ENCODE measurements around the gene LYSET.

The LYSET gene

DNA sequence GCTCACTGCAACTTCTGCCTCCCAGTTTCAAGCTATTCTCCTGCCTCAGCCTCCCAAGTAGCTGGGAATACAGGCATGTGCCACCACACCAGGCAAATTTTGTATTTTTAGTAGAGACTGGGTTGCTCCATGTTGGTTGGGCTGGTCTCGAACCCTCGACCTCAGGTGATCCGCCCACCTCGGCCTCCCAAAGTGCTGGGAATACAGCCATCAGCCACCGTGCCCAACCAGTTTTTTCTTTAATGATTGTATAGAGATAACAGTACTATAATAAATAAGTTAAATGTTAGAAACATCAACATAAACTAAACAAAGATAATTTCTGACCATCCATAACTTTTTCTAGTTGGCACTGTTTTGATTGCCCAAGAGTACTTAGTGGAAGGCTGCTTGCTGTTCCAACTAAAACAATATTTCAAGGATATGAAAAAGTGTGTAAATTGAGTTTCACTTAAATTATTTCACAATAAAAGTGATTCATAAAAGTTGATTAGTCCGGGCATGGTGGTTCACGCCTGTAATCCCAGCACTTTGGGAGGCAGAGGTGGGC is 16.1 kb downstream of the LYSET start:
- Histone ChIP-seq H3K18ac (ENCODE audit: low read length) (no peak overlapping the region), H3K27me3 (ENCODE audit: control insufficient read depth in 3 of 3, insufficient read depth in 3 of 3, low read depth in 1 of 3, low read length in 3 of 3) (no peaks in the 10 kb centered on the region), H3K4me3 (ENCODE audit: low read length in 2 of 2) (no peak overlapping the region), H2BK5ac (ENCODE audit: low read length) (no peak overlapping the region), H4K91ac (ENCODE audit: low read depth, low read length, poor library complexity) (no peak overlapping the region), H3K36me3 (replicated peaks in 1 of 2; ENCODE audit: control insufficient read depth in 2 of 2, insufficient read depth in 2 of 2, low read length in 2 of 2) (peaks cover 0 to 22% of the 10 kb centered on the region in 2 donors), H3K27ac (replicated peaks; ENCODE audit: low read length) (no peak overlapping the region), H3K9ac (ENCODE audit: low read depth, low read length, poor library complexity) (no peak overlapping the region), H3K4me2 (ENCODE audit: insufficient read depth, low read length, poor library complexity, severe bottlenecking) (no peak overlapping the region), H2BK15ac (ENCODE audit: low read length) (no peak overlapping the region), H3K23ac (ENCODE audit: low read depth, low read length, poor library complexity) (no peak overlapping the region), H3K14ac (ENCODE audit: low read length) (no peak overlapping the region), H3K79me1 (ENCODE audit: low read depth, low read length) (peaks cover 2% of the 10 kb centered on the region), H3K4me1 (ENCODE audit: control insufficient read depth in 2 of 2, insufficient read depth in 1 of 2, low read depth in 1 of 2, low read length in 2 of 2) (peaks cover 0 to 1% of the 10 kb centered on the region in 2 donors), H2BK120ac (ENCODE audit: low read depth, low read length) (no peak overlapping the region), H4K8ac (ENCODE audit: low read depth, low read length) (no peak overlapping the region), H3K9me3 (replicated peaks in 1 of 2; ENCODE audit: control insufficient read depth in 2 of 2, insufficient read depth in 1 of 2, low read depth in 1 of 2, low read length in 2 of 2) (no peaks in the 10 kb centered on the region), H2BK12ac (ENCODE audit: low read length) (no peak overlapping the region), H2AFZ (ENCODE audit: low read length) (no peak overlapping the region), H2AK5ac (ENCODE audit: low read depth, low read length) (no peak overlapping the region), H3K4ac (ENCODE audit: low read length) (no peak overlapping the region)
- no CpG with 5 or more reads among the region's 7 CpGs for WGBS, 2 donors (ENCODE audit: extremely low coverage in 2 of 2, insufficient read length in 2 of 2, insufficient replicate concordance in 1 of 2)
- DNase-seq (ENCODE audit: low spot score), result no peak

GRCh38 chr14:93206793-93207467 is 21.8 kb downstream of the LYSET start, which contains the start of the genes GON7 and UBR7:
TSS of gene GON7 (minus strand) at chr14:93207065. CDS start at chr14:93207037, 28 bp downstream.
TSS of gene UBR7 (plus strand) at chr14:93207256. CDS start at chr14:93207292, 36 bp downstream.
- Histone ChIP-seq H4K91ac (ENCODE audit: low read depth, low read length, poor library complexity) (no peak within 1 kb of the TSS), H2AFZ (ENCODE audit: low read length) (peak within 1 kb of the TSS; percentile 99), H3K14ac (ENCODE audit: low read length) (no peak within 1 kb of the TSS), H3K18ac (ENCODE audit: low read length) (peak within 1 kb of the TSS; percentile 91), H3K36me3 (replicated peaks in 1 of 2; ENCODE audit: control insufficient read depth in 2 of 2, insufficient read depth in 2 of 2, low read length in 2 of 2) (peaks cover under 1 to 45% of the 10 kb centered on the region in 2 donors), H3K23ac (ENCODE audit: low read depth, low read length, poor library complexity) (peak within 1 kb of the TSS; percentile 62), H3K4me3 (ENCODE audit: low read length in 2 of 2) (peak within 1 kb of the TSS; percentile 95 to 97), H2BK5ac (ENCODE audit: low read length) (peak within 1 kb of the TSS; percentile 72), H2BK120ac (ENCODE audit: low read depth, low read length) (no peak within 1 kb of the TSS), H2BK12ac (ENCODE audit: low read length) (no peak within 1 kb of the TSS), H3K4me1 (ENCODE audit: control insufficient read depth in 2 of 2, insufficient read depth in 1 of 2, low read depth in 1 of 2, low read length in 2 of 2) (peaks cover 2 to 3% of the 10 kb centered on the region in 2 donors), H3K9me3 (replicated peaks in 1 of 2; ENCODE audit: control insufficient read depth in 2 of 2, insufficient read depth in 1 of 2, low read depth in 1 of 2, low read length in 2 of 2) (no peaks in the 10 kb centered on the region), H3K4ac (ENCODE audit: low read length) (no peak within 1 kb of the TSS), H3K27me3 (ENCODE audit: control insufficient read depth in 3 of 3, insufficient read depth in 3 of 3, low read depth in 1 of 3, low read length in 3 of 3) (no peaks in the 10 kb centered on the region), H2BK15ac (ENCODE audit: low read length) (no peak within 1 kb of the TSS), H4K8ac (ENCODE audit: low read depth, low read length) (no peak within 1 kb of the TSS), H3K9ac (ENCODE audit: low read depth, low read length, poor library complexity) (peak within 1 kb of the TSS; percentile 92), H3K79me1 (ENCODE audit: low read depth, low read length) (peaks cover 3% of the 10 kb centered on the region), H3K27ac (replicated peaks; ENCODE audit: low read length) (peak within 1 kb of the TSS; percentile 80), H2AK5ac (ENCODE audit: low read depth, low read length) (no peak within 1 kb of the TSS), H3K4me2 (ENCODE audit: insufficient read depth, low read length, poor library complexity, severe bottlenecking) (peak within 1 kb of the TSS; percentile 90)
- DNase-seq (ENCODE audit: low spot score), result peak; percentile 97
- no CpG with 5 or more reads among the region's 65 CpGs for WGBS, 2 donors (ENCODE audit: extremely low coverage in 2 of 2, insufficient read length in 2 of 2, insufficient replicate concordance in 1 of 2)

GRCh38 chr14:93207468-93208308 is 22.6 kb downstream of the LYSET start:
- peak; percentile 49 for DNase-seq (ENCODE audit: low spot score)
- Histone ChIP-seq H2AFZ (ENCODE audit: low read length) (peak overlapping the region; percentile 99), H3K4me3 (ENCODE audit: low read length in 2 of 2) (peak overlapping the region; percentile 95 to 97), H3K14ac (ENCODE audit: low read length) (no peak overlapping the region), H2AK5ac (ENCODE audit: low read depth, low read length) (no peak overlapping the region), H2BK120ac (ENCODE audit: low read depth, low read length) (no peak overlapping the region), H3K4ac (ENCODE audit: low read length) (no peak overlapping the region), H2BK15ac (ENCODE audit: low read length) (no peak overlapping the region), H3K4me1 (ENCODE audit: control insufficient read depth in 2 of 2, insufficient read depth in 1 of 2, low read depth in 1 of 2, low read length in 2 of 2) (peaks cover 2 to 3% of the 10 kb centered on the region in 2 donors), H4K8ac (ENCODE audit: low read depth, low read length) (no peak overlapping the region), H3K23ac (ENCODE audit: low read depth, low read length, poor library complexity) (no peak overlapping the region), H2BK5ac (ENCODE audit: low read length) (no peak overlapping the region), H2BK12ac (ENCODE audit: low read length) (no peak overlapping the region), H3K4me2 (ENCODE audit: insufficient read depth, low read length, poor library complexity, severe bottlenecking) (peak overlapping the region; percentile 90), H4K91ac (ENCODE audit: low read depth, low read length, poor library complexity) (no peak overlapping the region), H3K9ac (ENCODE audit: low read depth, low read length, poor library complexity) (peak overlapping the region; percentile 92), H3K27me3 (ENCODE audit: control insufficient read depth in 3 of 3, insufficient read depth in 3 of 3, low read depth in 1 of 3, low read length in 3 of 3) (no peaks in the 10 kb centered on the region), H3K18ac (ENCODE audit: low read length) (peak overlapping the region; percentile 91), H3K36me3 (replicated peaks in 1 of 2; ENCODE audit: control insufficient read depth in 2 of 2, insufficient read depth in 2 of 2, low read length in 2 of 2) (peaks cover 4 to 53% of the 10 kb centered on the region in 2 donors), H3K79me1 (ENCODE audit: low read depth, low read length) (peaks cover 3% of the 10 kb centered on the region), H3K27ac (replicated peaks; ENCODE audit: low read length) (peak overlapping the region; percentile 78), H3K9me3 (replicated peaks in 1 of 2; ENCODE audit: control insufficient read depth in 2 of 2, insufficient read depth in 1 of 2, low read depth in 1 of 2, low read length in 2 of 2) (no peaks in the 10 kb centered on the region)
- WGBS, 2 donors (ENCODE audit: extremely low coverage in 2 of 2, insufficient read length in 2 of 2, insufficient replicate concordance in 1 of 2), result no CpG with 5 or more reads among the region's 23 CpGs

- Histone ChIP-seq H3K36me3 (replicated peaks in 1 of 2; ENCODE audit: control insufficient read depth in 2 of 2, insufficient read depth in 2 of 2, low read length in 2 of 2) (peaks cover 8 to 77% of the 10 kb centered on the region in 2 donors), H3K9me3 (replicated peaks in 1 of 2; ENCODE audit: control insufficient read depth in 2 of 2, insufficient read depth in 1 of 2, low read depth in 1 of 2, low read length in 2 of 2) (no peaks in the 10 kb centered on the region), H2BK5ac (ENCODE audit: low read length) (no peak overlapping the region), H2AK5ac (ENCODE audit: low read depth, low read length) (no peak overlapping the region), H3K79me1 (ENCODE audit: low read depth, low read length) (peaks cover 3% of the 10 kb centered on the region), H3K14ac (ENCODE audit: low read length) (no peak overlapping the region), H2BK12ac (ENCODE audit: low read length) (no peak overlapping the region), H2BK15ac (ENCODE audit: low read length) (no peak overlapping the region), H3K9ac (ENCODE audit: low read depth, low read length, poor library complexity) (no peak overlapping the region), H3K4me2 (ENCODE audit: insufficient read depth, low read length, poor library complexity, severe bottlenecking) (no peak overlapping the region), H4K91ac (ENCODE audit: low read depth, low read length, poor library complexity) (no peak overlapping the region), H3K4me3 (ENCODE audit: low read length in 2 of 2) (no peak overlapping the region), H2BK120ac (ENCODE audit: low read depth, low read length) (no peak overlapping the region), H3K4ac (ENCODE audit: low read length) (no peak overlapping the region), H3K27ac (replicated peaks; ENCODE audit: low read length) (no peak overlapping the region), H3K18ac (ENCODE audit: low read length) (no peak overlapping the region), H4K8ac (ENCODE audit: low read depth, low read length) (no peak overlapping the region), H3K27me3 (ENCODE audit: control insufficient read depth in 3 of 3, insufficient read depth in 3 of 3, low read depth in 1 of 3, low read length in 3 of 3) (no peaks in the 10 kb centered on the region), H2AFZ (ENCODE audit: low read length) (no peak overlapping the region), H3K23ac (ENCODE audit: low read depth, low read length, poor library complexity) (no peak overlapping the region), H3K4me1 (ENCODE audit: control insufficient read depth in 2 of 2, insufficient read depth in 1 of 2, low read depth in 1 of 2, low read length in 2 of 2) (peaks cover 0 to 3% of the 10 kb centered on the region in 2 donors)
- no peak for DNase-seq (ENCODE audit: low spot score)
- whole genome bisulfite sequencing, 2 donors (ENCODE audit: extremely low coverage in 2 of 2, insufficient read length in 2 of 2, insufficient replicate concordance in 1 of 2), result no CpG with 5 or more reads among the region's 3 CpGs
Observed at GRCh38 chr14:93212432-93212831, 27.3 kb downstream of the LYSET start.

All from neuronal stem cell (in vitro differentiated cells).